Measurements from ENCODE around the gene IGFLR1.
A peak's percentile ranks its signal among the peaks of the same experiment; 100 is the strongest.

The IGFLR1 gene, protein sequence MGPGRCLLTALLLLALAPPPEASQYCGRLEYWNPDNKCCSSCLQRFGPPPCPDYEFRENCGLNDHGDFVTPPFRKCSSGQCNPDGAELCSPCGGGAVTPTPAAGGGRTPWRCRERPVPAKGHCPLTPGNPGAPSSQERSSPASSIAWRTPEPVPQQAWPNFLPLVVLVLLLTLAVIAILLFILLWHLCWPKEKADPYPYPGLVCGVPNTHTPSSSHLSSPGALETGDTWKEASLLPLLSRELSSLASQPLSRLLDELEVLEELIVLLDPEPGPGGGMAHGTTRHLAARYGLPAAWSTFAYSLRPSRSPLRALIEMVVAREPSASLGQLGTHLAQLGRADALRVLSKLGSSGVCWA

DNA sequence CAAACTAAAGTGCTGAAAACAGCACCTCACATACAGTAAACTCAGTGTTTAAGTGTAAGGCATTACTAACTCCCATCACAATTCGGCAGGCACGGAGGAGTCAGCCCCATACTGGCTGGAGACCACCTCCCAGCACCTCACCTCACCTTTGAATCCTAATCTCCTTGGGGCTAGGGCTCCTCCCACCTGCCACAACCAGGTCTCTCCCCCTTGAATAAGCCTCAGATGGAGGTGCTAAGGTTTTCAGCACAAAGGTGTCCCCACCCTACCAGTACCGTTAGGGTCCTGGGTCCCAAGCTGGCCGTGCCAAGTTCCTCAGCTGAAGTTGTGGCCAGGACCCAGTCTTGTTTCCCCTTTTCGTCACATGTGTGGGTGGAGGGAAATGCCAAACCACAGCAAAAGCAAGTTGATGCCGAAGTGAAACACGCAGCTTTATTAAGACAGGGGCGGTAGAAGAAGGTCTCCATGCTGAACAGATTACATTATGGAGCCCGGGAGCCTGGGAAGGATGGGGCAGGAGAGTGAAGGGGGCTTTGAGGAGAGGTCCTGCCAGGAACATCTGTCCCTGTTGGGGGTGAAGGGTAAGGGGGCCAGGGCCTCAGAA, at the start of gene IGFLR1:
TSS of gene IGFLR1 (minus strand) at position 332 of the 604 bp plus-strand sequence. CDS start 1,272 bp downstream, outside the sequence.
- DNase-seq: no peak

DNA sequence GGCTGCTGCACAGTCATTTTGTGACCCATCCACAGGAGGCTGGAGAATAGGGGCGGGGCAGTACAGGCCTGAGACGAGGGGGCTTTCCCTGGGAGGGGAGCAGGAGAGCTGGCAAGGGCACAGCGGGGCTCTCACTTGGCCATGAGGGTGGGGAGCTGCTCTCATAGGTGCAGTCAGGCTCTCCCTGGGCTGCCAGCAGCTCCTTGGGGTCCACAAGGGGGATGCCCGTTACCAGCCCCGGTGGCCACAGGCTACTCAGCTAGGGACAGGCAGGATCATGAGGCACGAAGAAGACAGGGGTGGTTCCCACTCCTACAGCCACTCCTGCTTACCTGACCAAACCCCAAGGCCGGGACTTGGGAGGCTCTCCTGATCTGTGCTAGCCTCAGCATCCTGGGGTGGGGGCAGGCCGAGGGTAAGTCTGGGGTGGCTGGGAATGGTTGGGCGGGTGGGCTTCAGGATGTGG, 49.6 kb upstream of the IGFLR1 start:
- no peak for DNase-seq

DNA sequence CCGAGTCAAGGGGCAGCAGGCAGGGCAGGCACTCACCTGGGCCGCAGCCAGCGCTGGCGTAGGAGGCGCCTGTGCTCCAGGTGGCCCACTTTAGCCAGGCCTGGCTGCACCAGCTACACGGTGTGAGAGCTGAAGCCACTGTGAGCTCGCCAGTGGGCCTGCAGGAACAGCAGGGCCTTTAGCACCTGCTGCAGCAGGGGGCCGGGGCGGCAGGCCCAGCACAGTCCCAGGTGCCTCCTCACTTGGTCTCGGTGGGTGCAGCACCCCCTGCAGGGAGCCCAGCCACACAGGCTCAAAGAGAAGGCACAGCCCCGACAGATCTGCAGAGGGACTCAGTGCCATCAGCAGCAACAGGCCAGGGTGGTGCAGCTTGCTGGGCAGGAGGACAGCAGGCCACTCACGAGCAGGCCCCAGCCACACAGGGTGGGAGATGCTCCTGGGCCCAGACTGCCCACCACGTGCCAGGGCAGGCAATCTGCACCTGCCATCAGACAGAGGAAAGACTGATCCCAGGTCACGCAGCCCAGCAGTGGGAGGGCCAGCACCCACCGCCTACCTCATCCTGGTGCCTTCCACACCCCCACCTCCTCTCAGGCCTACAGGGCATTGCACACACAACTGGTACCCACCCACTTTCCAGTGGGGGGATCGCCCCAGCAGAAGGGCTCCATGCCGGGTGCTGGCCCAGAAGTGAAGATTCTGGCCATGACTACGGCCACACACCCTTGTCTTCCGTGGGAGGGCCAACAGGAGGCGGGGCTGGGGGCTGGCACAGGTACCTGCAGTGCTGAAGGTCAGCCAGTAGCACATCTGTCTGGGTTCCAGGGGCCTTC, 48.9 kb upstream of the IGFLR1 start:
- DNase-seq: peak; percentile 40

DNA sequence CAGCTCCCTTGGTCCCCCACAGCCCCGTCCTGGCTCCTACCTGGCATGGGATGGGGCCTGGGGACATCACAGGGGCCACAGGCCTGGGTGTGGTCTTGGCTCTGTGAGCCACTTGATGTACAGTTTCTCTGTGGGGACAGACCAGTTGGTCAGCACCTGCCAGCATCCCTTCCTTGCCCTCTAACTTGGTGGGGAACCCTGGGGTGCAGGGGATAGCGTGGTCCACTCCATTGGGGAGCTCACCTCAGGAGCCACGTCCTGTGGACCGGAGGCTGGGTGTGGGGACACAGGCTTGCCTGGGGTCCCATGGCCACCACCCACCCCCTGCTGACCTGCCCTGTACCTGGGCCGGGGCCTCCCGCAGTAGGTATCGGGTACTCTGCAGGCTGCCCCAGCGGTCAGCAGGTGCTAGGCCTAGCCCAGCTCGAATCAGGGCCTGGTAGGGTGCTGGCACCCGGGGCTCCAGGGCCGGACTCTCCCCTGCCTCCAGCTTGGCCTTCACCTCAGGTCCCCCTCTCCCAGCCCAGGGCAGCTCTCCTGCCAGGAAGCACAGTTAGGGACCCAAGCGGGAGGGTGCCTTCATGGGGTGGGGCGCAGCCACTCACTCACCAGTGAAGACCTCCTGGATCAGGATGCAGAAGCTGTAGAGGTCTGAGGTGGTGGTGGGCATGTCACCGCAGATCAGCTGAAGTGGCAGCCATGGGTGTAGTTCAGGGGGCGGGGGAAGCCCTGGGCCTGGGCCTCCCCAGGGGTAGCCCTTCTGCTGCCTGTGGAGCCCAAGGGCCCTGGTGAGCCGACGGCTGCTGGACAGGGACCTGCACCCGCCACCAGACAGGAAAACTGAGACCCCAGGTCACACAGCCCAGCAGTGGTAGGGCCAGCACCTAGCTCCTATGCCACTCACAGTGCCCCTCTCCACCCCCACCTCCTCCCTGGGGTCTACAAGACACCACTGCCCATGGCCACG, 48.0 kb upstream of the IGFLR1 start:
- DNase-seq: no peak

DNA sequence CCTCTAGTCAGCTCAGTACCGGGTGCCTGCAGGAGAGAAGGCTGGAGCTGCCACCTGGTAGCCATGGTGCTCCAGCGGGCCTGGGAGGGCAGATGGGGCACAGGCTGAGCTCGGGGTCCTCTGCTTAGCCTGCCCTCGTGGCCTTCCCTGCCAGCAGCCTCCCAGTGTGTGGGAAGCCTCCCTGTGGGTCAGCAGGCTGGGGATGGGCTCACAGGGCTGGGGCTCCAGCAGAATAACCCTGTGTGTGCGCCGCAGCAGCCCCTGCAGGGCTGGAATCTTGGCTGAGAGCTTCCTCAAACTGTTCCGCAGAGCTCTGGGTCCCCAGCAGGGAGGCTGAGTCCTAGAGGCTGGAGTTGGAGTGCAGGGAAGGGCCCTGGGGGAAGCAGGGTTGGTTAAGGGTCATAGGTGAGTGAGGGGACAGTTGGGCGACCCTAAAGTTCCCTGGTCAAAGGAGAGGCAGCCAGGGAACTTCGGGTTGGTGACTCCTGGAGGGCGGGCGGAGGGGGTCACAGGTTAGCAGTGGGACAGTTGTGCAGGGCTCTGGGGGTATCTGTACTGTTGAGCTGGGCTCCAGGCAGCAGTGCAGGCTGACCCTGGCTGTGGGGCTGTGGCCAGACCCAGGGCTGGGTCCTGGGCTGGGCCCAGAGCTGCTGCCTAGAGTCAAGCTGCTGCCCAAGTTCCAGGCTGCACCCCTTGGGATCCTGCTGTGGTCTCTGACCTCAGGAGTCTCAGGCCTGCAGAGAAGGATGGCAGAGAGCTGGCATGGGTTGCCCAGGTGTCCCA, 47.1 kb upstream of the IGFLR1 start:
- no peak for DNase-seq

DNA sequence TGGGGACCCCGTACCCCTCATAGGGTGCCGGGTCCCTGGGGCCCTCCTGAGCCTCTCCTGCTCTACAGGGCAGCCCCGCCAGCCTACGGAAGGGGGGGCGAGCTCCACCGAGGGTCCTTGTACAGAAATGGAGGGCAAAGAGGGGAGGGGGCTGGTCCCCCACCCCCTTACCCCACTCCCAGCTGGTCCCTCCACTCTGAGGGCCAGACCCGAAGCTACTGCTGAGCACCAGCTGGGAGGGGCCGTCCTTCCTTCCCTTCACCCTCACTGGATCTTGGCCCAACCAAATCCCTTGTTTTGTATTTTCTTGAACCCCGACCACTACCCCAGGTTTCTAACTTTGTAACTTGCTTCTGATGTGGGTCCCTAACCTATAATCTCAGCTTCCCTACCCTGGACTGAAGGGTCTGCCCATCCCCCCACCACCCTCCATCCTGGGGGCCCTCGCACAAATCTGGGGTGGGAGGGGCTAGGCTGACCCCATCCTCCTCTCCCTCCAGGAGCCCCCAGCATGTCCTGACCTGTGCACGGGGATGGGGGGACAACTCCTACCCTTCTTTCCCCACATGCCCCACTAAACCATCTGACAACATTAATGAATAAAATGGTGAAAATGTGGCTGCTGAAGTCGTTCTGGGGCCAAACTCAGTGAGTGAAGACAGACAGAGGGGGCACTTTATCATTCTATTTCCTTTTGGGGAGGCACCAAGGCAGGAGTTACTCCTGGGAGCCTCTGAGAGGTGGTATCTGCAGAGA, 46.1 kb upstream of the IGFLR1 start:
- no peak for DNase-seq

DNA sequence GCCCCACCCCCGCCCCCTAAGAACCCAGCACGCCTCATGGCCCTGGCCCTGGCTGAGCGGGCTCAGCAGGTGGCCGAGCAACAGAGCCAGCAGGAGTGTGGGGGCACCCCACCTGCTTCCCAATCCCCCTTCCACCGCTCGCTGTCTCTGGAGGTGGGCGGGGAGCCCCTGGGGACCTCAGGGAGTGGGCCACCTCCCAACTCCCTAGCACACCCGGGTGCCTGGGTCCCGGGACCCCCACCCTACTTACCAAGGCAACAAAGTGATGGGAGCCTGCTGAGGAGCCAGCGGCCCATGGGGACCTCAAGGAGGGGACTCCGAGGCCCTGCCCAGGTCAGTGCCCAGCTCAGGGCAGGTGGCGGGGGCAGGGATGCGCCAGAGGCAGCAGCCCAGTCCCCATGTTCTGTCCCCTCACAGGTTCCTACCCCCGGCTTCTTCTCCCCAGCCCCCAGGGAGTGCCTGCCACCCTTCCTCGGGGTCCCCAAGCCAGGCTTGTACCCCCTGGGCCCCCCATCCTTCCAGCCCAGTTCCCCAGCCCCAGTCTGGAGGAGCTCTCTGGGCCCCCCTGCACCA, 45.1 kb upstream of the IGFLR1 start:
- DNase-seq: no peak

DNA sequence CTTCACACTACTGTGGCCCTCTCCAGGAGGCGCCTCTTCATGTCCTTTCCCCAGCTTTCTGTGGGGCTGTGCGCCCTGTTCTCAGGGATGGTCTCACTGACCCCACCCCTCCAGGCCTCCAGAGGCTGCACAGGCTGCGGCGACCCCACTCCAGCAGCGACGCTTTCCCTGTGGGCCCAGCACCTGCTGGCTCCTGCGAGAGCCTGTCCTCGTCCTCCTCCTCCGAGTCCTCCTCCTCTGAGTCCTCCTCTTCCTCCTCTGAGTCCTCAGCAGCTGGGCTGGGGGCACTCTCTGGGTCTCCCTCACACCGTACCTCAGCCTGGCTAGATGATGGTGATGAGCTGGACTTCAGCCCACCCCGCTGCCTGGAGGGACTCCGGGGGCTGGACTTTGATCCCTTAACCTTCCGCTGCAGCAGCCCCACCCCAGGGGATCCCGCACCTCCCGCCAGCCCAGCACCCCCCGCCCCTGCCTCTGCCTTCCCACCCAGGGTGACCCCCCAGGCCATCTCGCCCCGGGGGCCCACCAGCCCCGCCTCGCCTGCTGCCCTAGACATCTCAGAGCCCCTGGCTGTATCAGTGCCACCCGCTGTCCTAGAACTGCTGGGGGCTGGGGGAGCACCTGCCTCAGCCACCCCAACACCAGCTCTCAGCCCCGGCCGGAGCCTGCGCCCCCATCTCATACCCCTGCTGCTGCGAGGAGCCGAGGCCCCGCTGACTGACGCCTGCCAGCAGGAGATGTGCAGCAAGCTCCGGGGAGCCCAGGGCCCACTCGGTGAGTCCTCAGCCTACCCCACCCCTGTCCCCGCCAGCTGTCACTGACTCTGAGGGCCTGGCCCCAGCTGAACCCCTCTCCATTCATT, 44.3 kb upstream of the IGFLR1 start:
- no peak for DNase-seq

DNA sequence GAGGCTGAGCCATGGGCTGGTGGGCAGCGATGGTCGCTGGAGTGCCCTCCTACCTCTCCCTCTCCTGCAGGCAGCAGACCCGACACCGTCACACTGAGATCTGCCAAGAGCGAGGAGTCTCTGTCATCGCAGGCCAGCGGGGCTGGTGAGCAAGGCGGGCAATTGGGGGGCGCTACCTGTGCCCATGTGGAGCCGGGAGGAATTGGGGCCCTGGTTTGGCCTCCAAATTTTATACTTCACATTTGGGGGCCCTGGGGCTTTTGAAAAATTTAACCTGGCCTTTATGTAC, 43.0 kb upstream of the IGFLR1 start:
- no peak for DNase-seq

DNA sequence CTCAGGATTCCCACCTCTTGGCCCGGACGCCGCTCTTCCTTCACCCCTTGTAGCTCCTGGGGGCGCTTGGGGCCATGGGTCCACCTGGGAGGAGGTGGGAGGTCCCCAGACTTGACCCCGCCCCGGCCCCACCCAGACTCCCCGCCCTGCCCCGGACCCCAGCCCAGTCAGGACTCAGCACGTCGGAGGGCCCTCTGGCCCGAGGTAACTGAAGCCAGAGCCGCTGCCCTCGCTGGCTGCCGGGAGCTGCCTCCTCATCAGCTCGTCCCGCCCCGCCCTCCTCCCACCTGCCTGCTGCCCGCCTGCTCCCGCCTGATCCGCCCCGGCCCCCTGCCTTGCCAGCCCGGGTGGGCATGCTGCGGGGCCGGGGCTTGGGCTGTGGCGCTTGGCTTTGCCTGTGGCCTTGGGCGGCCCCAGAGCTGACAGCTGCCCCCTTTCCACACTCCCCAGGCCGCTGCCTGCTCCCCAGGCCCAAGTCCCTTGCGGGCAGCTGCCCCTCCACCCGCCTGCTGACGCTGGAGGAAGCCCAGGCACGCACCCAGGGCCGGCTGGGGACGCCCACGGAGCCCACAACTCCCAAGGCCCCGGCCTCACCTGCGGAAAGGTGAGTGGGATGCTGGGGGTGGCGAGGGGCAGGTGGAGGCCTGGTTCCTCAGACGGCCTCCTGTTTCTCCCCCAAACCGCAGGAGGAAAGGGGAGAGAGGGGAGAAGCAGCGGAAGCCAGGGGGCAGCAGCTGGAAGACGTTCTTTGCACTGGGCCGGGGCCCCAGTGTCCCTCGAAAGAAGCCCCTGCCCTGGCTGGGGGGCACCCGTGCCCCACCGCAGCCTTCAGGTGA, 42.5 kb upstream of the IGFLR1 start:
- DNase-seq: no peak

DNA sequence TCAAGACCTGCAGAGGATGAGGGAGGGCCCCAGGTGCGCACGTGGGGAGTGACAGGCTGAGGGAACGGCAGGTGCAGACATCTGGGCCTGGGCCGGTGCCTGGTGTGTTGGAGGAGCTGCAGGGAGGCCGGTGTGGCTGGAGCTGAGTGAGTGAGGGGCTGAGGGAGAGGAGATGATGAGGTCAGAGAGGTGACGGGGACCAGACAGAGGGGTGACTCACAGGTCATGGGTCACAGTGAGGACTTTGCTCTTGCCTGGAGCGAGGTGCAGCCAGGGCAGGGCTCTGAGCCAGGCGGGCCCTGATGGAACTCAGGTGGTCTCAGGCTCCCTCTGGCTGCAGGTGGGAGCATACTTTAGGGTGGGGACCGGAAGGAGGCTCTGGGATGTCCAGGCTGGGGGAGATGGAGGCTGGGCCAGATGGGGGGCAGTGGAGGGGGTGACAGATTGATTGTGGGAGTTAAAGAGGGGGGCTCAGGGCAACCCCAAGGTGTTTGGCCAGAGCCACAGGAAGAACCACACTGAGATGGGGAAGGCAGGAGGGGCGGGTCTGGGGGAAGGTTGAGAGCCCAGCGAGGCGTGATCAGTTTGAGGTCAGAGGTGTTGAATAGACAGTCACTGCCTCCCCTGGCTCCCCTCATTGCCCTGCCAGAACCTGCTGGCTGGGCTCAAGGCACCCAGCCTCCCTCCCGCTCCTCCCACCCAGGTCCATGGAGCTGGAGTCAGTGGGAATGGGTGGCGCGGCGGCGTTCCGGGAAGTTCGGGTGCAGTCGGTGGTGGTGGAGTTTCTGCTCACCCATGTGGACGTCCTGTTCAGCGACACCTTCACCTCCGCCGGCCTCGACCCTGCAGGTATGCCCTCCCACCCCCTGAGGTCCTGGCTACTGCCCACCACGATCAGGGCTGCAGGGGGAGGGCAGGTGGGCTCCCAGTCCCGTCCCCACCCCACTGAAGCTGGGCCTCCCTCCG, 41.5 kb upstream of the IGFLR1 start:
- no peak for DNase-seq

DNA sequence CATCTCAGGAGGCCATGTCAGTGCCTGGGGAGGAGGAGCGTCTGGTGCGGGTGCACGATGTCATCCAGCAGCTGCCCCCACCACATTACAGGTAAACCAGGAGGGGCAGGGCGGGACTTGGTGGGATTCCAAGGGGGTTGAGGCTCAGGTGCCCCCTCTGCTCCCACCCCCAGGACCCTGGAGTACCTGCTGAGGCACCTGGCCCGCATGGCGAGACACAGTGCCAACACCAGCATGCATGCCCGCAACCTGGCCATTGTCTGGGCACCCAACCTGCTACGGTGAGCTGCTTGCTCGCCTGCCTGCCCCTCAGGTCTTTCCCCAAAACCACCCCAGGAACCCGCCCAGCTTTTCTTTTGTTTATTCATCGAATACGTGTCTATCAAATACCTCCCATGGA, 40.3 kb upstream of the IGFLR1 start:
- DNase-seq: no peak

DNA sequence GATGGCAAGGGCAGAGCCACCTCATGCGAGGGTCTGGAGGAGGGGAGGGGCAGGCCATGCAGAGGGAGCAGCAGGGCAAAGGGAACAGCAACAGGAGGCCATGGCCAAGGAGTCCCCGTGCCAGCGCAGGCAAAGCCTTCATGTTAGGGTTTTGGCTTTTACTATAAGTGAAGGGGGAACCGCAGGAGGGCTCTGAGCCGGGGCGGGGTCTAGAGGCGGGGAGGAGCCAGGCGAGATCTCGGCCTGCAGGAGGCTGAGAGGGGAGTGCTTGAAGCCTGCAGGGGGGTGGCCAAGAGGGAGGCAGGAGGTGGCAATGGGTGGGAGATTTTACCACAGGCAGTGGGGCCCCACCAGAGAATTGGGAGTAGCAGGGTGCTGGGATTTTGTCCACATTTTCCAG, 39.4 kb upstream of the IGFLR1 start:
- DNase-seq: no peak

DNA sequence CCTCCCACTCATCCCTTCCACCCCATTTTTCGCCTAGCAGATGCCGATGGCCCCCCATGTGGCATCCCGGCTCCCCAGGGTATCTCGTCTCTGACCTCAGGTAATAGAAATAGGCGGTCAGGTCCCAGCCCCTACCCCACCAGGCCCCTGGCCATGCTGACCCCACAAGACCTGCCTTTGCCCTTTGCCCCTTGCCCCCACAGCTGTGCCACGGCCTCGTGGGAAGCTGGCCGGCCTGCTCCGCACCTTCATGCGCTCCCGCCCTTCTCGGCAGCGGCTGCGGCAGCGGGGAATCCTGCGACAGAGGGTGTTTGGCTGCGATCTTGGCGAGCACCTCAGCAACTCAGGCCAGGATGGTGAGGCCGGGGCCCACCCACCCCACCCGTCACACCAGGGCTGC, 38.5 kb upstream of the IGFLR1 start:
- no peak for DNase-seq

DNA sequence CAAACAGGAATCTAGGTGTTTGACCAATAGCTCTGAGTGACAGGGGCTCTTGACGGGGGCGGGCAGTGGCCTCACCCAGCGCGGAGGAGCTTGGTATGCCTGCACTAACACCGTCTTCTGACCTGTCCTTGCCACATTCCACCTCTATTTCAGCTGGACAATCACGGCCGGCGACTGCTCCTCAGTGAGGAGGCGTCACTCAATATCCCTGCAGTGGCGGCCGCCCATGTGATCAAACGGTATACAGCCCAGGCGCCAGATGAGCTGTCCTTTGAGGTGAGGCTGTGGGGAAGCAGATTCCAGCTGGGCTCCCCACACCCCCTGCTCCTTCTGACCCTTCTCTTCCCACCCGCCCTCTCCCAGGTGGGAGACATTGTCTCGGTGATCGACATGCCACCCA, 37.8 kb upstream of the IGFLR1 start:
- no peak for DNase-seq

DNA sequence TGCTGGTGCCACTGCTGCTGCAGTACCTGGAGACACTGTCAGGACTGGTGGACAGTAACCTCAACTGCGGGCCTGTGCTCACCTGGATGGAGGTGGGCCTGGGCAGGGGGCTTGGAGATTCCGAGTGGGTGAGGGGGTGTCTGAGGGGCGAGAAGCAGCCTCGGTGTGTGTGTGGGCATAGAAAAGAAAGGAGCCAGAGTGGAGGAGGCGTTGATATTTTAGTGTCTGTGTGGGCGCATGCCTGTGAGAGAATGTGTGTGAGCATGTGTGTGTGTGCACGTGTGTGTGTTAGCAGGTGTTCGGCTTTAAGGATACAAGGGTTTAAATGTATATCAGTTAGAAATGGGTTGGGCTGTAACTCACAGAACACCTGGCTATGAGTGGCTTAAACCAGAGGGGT, 36.8 kb upstream of the IGFLR1 start:
- DNase-seq: no peak

DNA sequence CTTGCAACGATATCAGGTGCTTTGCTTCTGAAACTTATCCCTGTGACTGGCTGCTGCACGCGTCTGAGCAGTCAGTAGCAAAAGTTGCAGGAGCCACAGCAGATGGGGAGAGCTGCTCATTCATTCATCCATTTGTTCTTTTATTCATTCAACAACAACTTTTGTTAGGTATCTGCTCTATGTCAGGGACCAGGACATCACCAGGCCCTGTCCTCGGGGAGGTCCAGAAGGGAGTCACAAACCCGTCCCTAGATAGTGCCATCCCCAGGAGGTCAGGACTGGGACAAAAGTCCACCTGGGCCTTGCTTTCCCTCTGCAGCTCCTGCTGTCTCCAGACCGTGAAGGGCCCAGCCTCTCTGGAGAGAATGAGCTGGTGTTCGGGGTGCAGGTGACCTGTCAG, 35.7 kb upstream of the IGFLR1 start:
- DNase-seq: no peak

All from NCI-H1105 (cell line).